Cardiac muscle cell (in vitro differentiated cells and primary cell): Measurements from ENCODE around the gene OR6C65. TPM values are rescaled to one million over a fixed set of nuclear protein-coding genes. Genes with fewer than 3 reads are reported as not detected.
"Not testable (repeated sequence)": the region's sequence is repeated elsewhere in the genome, so short reads cannot be mapped to it uniquely, and the experiment has no call there.

Experiments
- DNase-seq, 2 donors: peaks; one replicate each; pipeline versions ENCODE4 v3.0.0 to v3.0.0-alpha.2; 2010 to 2017; ENCODE audit warnings: low read depth in 1 of 2, low spot score in 1 of 2
- H3K27ac ChIP-seq: fragments of 200-600 bp; sonication (generic); 2 replicates; pipeline ENCODE4 v1.5.1; 2016
- H3K27me3 ChIP-seq: fragments of 200-600 bp; sonication (generic); 2 replicates; pipeline ENCODE4 v1.6.0; 2016; ENCODE audit warnings: control low read depth
- H3K36me3 ChIP-seq: fragments of 200-600 bp; sonication (generic); 2 replicates; pipeline ENCODE4 v1.5.1; 2016; ENCODE audit warnings: control low read depth
- H3K4me1 ChIP-seq: fragments of 200-600 bp; sonication (generic); 2 replicates; pipeline ENCODE4 v1.8.1; 2017; ENCODE audit warnings: low read depth, mild to moderate bottlenecking, mixed run types
- H3K4me3 ChIP-seq: fragments of 200-600 bp; sonication (generic); 2 replicates; pipeline ENCODE4 v1.5.1; 2016; ENCODE audit warnings: mild to moderate bottlenecking
- H3K9me3 ChIP-seq: fragments of 200-600 bp; sonication (generic); 2 replicates; pipeline ENCODE4 v1.5.1; 2017; ENCODE audit warnings: low read depth, mild to moderate bottlenecking, control low read depth
- CTCF ChIP-seq: IDR thresholded peaks from 2 replicates; pipeline ENCODE4 v1.5.1; 2012; ENCODE audit warnings: low read depth, mild to moderate bottlenecking, low read length
- polyA plus RNA-seq: library from polyadenylated mRNA; unstranded; fragments of >200 nt; fragmentation: Nextera tagmentation; extraction: Ambion mirVana; gene quantifications from 2 replicates; pipeline ENCODE4 v1.2.1, GENCODE V29; 2016
- total RNA-seq: library from RNA; depleted of rRNA; stranded (reverse); fragments of >200 nt; gene quantifications from 2 replicates; pipeline ENCODE4 v1.2.3, GENCODE V29; 2016

OR6C65 gene
- total and polyA plus RNA-seq, 2 experiments from 2014 or later: not detected

GRCh38 chr12:55392032-55392795 lies 8.1 kb upstream of the OR6C65 start:
- Histone ChIP-seq H3K27ac (no peak overlapping the region), H3K4me3 (no peak overlapping the region), H3K36me3 (no peaks in the 10 kb centered on the region), H3K4me1 (no peaks in the 10 kb centered on the region), H3K9me3 (no peaks in the 10 kb centered on the region), H3K27me3 (no peaks in the 10 kb centered on the region)
- no peak for TF ChIP-seq CTCF
- DNase-seq: no peak

DNA sequence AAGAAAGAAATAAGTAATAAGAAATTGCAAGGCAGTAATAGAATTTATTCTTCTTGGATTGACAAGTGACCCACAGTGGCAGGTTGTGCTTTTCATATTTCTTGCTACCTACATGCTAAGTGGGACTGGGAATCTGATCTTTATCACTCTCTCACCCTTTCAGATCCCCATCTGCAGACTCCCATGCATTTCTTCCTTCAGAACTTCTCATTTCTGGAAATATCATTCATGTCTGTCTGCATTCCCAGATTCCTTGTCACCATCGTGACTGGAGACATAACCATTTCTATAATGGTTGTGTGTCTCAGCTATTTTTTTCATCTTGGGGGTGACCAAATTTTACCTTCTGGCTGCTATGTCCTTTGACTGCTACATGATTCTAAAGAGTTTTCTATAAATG lies 4.0 kb upstream of the OR6C65 start:
- no peak for TF ChIP-seq CTCF
- no peak overlapping the region for H3K4me3 ChIP-seq
- no peaks in the 10 kb centered on the region for H3K4me1 ChIP-seq
- no peak overlapping the region for H3K27ac ChIP-seq
- H3K9me3 ChIP-seq: no peaks in the 10 kb centered on the region
- no peak for DNase-seq
- no peaks in the 10 kb centered on the region for H3K36me3 ChIP-seq
- H3K27me3 ChIP-seq: no peaks in the 10 kb centered on the region

GRCh38 chr12:55407866-55408265 lies 7.5 kb downstream of the OR6C65 start:
- Histone ChIP-seq H3K27me3 (no peaks in the 10 kb centered on the region), H3K4me1 (no peaks in the 10 kb centered on the region), H3K27ac (no peak overlapping the region), H3K36me3 (no peaks in the 10 kb centered on the region), H3K9me3 (no peaks in the 10 kb centered on the region), H3K4me3 (no peak overlapping the region)
- no peak for TF ChIP-seq CTCF
- DNase-seq: no peak

- H3K27ac ChIP-seq, H3K4me1 ChIP-seq, H3K36me3 ChIP-seq, H3K4me3 ChIP-seq, H3K27me3 ChIP-seq, DNase-seq, H3K9me3 ChIP-seq: not testable (repeated sequence)
Measured at GRCh38 chr12:55409133-55409532, 8.8 kb downstream of the OR6C65 start.

DNA sequence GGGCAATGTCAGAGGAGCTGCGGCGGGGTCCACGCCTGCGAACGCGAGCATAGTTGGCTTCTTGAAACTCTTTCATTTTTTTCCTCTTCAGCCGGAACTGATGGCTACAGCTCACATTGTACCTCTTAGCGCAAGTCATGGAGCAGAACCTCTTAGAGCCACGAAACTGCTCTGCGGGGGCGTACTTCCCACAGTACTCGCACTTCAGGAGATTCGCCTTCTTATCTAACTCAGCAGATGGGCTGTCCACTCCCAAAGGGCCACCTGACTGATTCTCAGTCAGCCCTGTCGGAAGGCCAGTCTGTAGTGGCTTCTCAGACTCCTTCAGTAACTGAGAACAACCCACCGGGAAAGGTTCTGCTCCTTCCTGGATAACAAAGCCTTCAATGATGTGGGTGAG lies 11.8 kb downstream of the OR6C65 start:
- H3K9me3 ChIP-seq, H3K36me3 ChIP-seq, DNase-seq: not testable (repeated sequence)

GRCh38 chr12:55413498-55414388 lies 13.4 kb downstream of the OR6C65 start:
- not testable (repeated sequence) for H3K36me3 ChIP-seq, H3K9me3 ChIP-seq, H3K27ac ChIP-seq, H3K4me1 ChIP-seq, DNase-seq, H3K27me3 ChIP-seq, H3K4me3 ChIP-seq

More for the DNA sequence above, 11.8 kb downstream of the OR6C65 start:
- H3K27ac ChIP-seq, H3K4me3 ChIP-seq, H3K27me3 ChIP-seq, H3K4me1 ChIP-seq: not testable (repeated sequence)

GRCh38 chr12:55414396-55414823 lies 14.1 kb downstream of the OR6C65 start:
- not testable (repeated sequence) for H3K36me3 ChIP-seq, H3K27ac ChIP-seq, DNase-seq, H3K27me3 ChIP-seq, H3K4me1 ChIP-seq, H3K4me3 ChIP-seq, H3K9me3 ChIP-seq

- H3K27me3 ChIP-seq, H3K36me3 ChIP-seq, H3K27ac ChIP-seq, H3K4me3 ChIP-seq, H3K9me3 ChIP-seq, H3K4me1 ChIP-seq: not testable (repeated sequence)
- DNase-seq: peak in 1 of 2 donors; percentile 0
Measured at GRCh38 chr12:55414889-55415288, 14.6 kb downstream of the OR6C65 start.
